Fibroblast of skin of left quadriceps (primary cell): Measurements from ENCODE around the gene CWC22.
"Not testable (repeated sequence)": the region's sequence is repeated elsewhere in the genome, so short reads cannot be mapped to it uniquely, and the experiment has no call there.

Experiments used
- DNase-seq, 2 experiments: peaks; one replicate each; pipeline ENCODE4 v3.0.0-alpha.2; 2013; ENCODE audit warnings: low read depth in 2 of 2

The CWC22 gene

GRCh38 chr2:179951680-179952079 is 55.4 kb downstream of the CWC22 start:
- no peak for DNase-seq

- no peak for DNase-seq
Measured at GRCh38 chr2:179950391-179950790, 56.7 kb downstream of the CWC22 start.

- no peak for DNase-seq
Measured at GRCh38 chr2:179949438-179949837, 57.7 kb downstream of the CWC22 start.

GRCh38 chr2:179948058-179948457 is 59.0 kb downstream of the CWC22 start:
- no peak for DNase-seq

GRCh38 chr2:179946810-179947615 is 60.1 kb downstream of the CWC22 start:
- no peak for DNase-seq

GRCh38 chr2:179946346-179946745 is 60.8 kb downstream of the CWC22 start:
- no peak for DNase-seq

- no peak for DNase-seq
Measured at GRCh38 chr2:179939259-179939658, 67.8 kb downstream of the CWC22 start.

GRCh38 chr2:179938026-179938425 is 69.1 kb downstream of the CWC22 start:
- DNase-seq = no peak

GRCh38 chr2:179936654-179937053 is 70.4 kb downstream of the CWC22 start:
- DNase-seq = no peak

- DNase-seq = no peak
Measured at GRCh38 chr2:179936141-179936540, 71.0 kb downstream of the CWC22 start.

GRCh38 chr2:179932786-179933185 is 74.3 kb downstream of the CWC22 start:
- no peak for DNase-seq

GRCh38 chr2:179931502-179931901 is 75.6 kb downstream of the CWC22 start:
- no peak for DNase-seq

GRCh38 chr2:179929997-179930396 is 77.1 kb downstream of the CWC22 start:
- not testable (repeated sequence) for DNase-seq

GRCh38 chr2:179927041-179927440 is 80.1 kb downstream of the CWC22 start:
- DNase-seq = no peak

- DNase-seq = no peak
Measured at GRCh38 chr2:179925713-179926112, 81.4 kb downstream of the CWC22 start.

GRCh38 chr2:179917272-179917671 is 89.8 kb downstream of the CWC22 start:
- DNase-seq = peak; percentile 13 to 15

GRCh38 chr2:179915395-179915992 is 91.6 kb downstream of the CWC22 start:
- DNase-seq = no peak

GRCh38 chr2:179913809-179914208 is 93.3 kb downstream of the CWC22 start:
- DNase-seq = no peak

GRCh38 chr2:179911569-179911968 is 95.5 kb downstream of the CWC22 start:
- no peak for DNase-seq

GRCh38 chr2:179910735-179911113 is 96.4 kb downstream of the CWC22 start:
- no peak for DNase-seq

- no peak for DNase-seq
Measured at GRCh38 chr2:179909845-179910734, 97.0 kb downstream of the CWC22 start.

- no peak for DNase-seq
Measured at GRCh38 chr2:179900655-179901054, 106.4 kb downstream of the CWC22 start.
